PC-3 (cell line): ENCODE data around the gene KHK.

Experiments
- CTCF ChIP-seq: fragments of 300-600 bp; sonication (generic); conservative IDR thresholded peaks from 2 replicates; pipeline ENCODE4 v1.5.1; 2017; ENCODE audit warnings: antibody characterized with exemption, low read depth, mild to moderate bottlenecking, low read length
- EZH2 ChIP-seq: fragments of 300-600 bp; sonication (generic); IDR thresholded peaks from one replicate; pipeline ENCODE4 v1.6.1; 2017; ENCODE audit warnings: antibody characterized with exemption, mild to moderate bottlenecking, low read length; ENCODE audit not compliant: unreplicated experiment
- EZH2phosphoT487 ChIP-seq: fragments of 300-600 bp; sonication (generic); IDR thresholded peaks from 2 replicates; pipeline ENCODE4 v1.6.1; 2018; ENCODE audit warnings: mild to moderate bottlenecking, antibody characterized with exemption, low read length, borderline replicate concordance

- TF ChIP-seq EZH2 (no peak), CTCF (no peak), EZH2phosphoT487 (no peak)
Measured at GRCh38 chr2:27105981-27106380, 19.4 kb downstream of the KHK start.
